ENCODE data around the gene CALML3. TPM values are rescaled to one million over a fixed set of nuclear protein-coding genes. Genes with fewer than 3 reads are reported as not detected.

CALML3 gene
- total RNA-seq, 1 experiment from 2014 or later: not detected

- Histone ChIP-seq H3K4me2 (no peak overlapping the region), H3K9me3 (ENCODE audit: insufficient read depth, low read depth) (no peaks in the 10 kb centered on the region), H3K27ac (no peak overlapping the region), H2AFZ (no peak overlapping the region), H3K4me1 (replicated peaks; ENCODE audit: insufficient read depth) (peaks cover 14% of the 10 kb centered on the region), H3K27me3 (ENCODE audit: insufficient read depth, low read depth) (no peaks in the 10 kb centered on the region), H3K79me2 (ENCODE audit: low read depth) (no peaks in the 10 kb centered on the region), H3K9me2 (ENCODE audit: insufficient read depth) (no peaks in the 10 kb centered on the region), H3K4me3 (no peak overlapping the region), H3F3A (ENCODE audit: insufficient read depth, low read depth) (no peaks in the 10 kb centered on the region), H4K20me1 (ENCODE audit: insufficient read depth) (no peaks in the 10 kb centered on the region), H3K36me3 (ENCODE audit: low read depth) (no peaks in the 10 kb centered on the region)
- CTCF ChIA-PET: no interaction called here
- POLR2A ChIA-PET (ENCODE audit: unreplicated experiment): interaction anchor here (0.6 kb wide), 2 partner anchors 39 to 43 kb away, joined by 3 to 5 read pairs; no protein-coding TSS in a partner anchor
- intact Hi-C loops (cut with micrococcal nuclease; ENCODE audit: unreplicated experiment): no loop called here
- DNase-seq: no peak
- no TSS peak for BruUV-seq (replicated peaks)
- TF ChIP-seq EZH2 (IDR thresholded peaks at IDR 0.05; ENCODE audit: low read depth) (no peak), CTCF (conservative IDR thresholded peaks at IDR 0.05) (no peak)
These were observed 15.5 kb upstream of the CALML3 start for GRCh38 chr10:5509236-5509635.

- H3K9me2 ChIP-seq (ENCODE audit: insufficient read depth): no peaks in the 10 kb centered on the region
- H3K36me3 ChIP-seq (ENCODE audit: low read depth): no peaks in the 10 kb centered on the region
- CTCF ChIA-PET: no interaction called here
- no peak for TF ChIP-seq EZH2 (IDR thresholded peaks at IDR 0.05; ENCODE audit: low read depth)
- TF ChIP-seq CTCF (conservative IDR thresholded peaks at IDR 0.05): no peak
- POLR2A ChIA-PET (ENCODE audit: unreplicated experiment): interaction anchor here (0.6 kb wide), 1 partner anchor 38 kb away, joined by 5 read pairs; no protein-coding TSS in a partner anchor
- DNase-seq: no peak
- no peak overlapping the region for H3K4me2 ChIP-seq
- H3K4me3 ChIP-seq: no peak overlapping the region
- no peaks in the 10 kb centered on the region for H3K9me3 ChIP-seq (ENCODE audit: insufficient read depth, low read depth)
- H4K20me1 ChIP-seq (ENCODE audit: insufficient read depth): no peaks in the 10 kb centered on the region
- H2AFZ ChIP-seq: no peak overlapping the region
- no peaks in the 10 kb centered on the region for H3K27me3 ChIP-seq (ENCODE audit: insufficient read depth, low read depth)
- no peaks in the 10 kb centered on the region for H3F3A ChIP-seq (ENCODE audit: insufficient read depth, low read depth)
- no TSS peak for BruUV-seq (replicated peaks)
- peaks cover 10% of the 10 kb centered on the region for H3K4me1 ChIP-seq (replicated peaks; ENCODE audit: insufficient read depth)
- no peaks in the 10 kb centered on the region for H3K79me2 ChIP-seq (ENCODE audit: low read depth)
- intact Hi-C loops (cut with micrococcal nuclease; ENCODE audit: unreplicated experiment): no loop called here
- H3K27ac ChIP-seq: no peak overlapping the region
These were observed 15.1 kb upstream of the CALML3 start for GRCh38 chr10:5509691-5510090.

- H3K36me3 ChIP-seq (ENCODE audit: low read depth): no peaks in the 10 kb centered on the region
- intact Hi-C loops (cut with micrococcal nuclease; ENCODE audit: unreplicated experiment): no loop called here
- CTCF ChIA-PET: interaction anchor here (0.6 kb wide), 1 partner anchor 14 kb away, joined by 5 read pairs; no protein-coding TSS in a partner anchor
- TF ChIP-seq CTCF (conservative IDR thresholded peaks at IDR 0.05): no peak
- no peak for TF ChIP-seq EZH2 (IDR thresholded peaks at IDR 0.05; ENCODE audit: low read depth)
- BruUV-seq (replicated peaks): no TSS peak
- no peak overlapping the region for H3K4me3 ChIP-seq
- H3K4me2 ChIP-seq: no peak overlapping the region
- H3F3A ChIP-seq (ENCODE audit: insufficient read depth, low read depth): no peaks in the 10 kb centered on the region
- peaks cover 7% of the 10 kb centered on the region for H3K4me1 ChIP-seq (replicated peaks; ENCODE audit: insufficient read depth)
- POLR2A ChIA-PET (ENCODE audit: unreplicated experiment): no interaction called here
- H3K9me3 ChIP-seq (ENCODE audit: insufficient read depth, low read depth): no peaks in the 10 kb centered on the region
- H3K79me2 ChIP-seq (ENCODE audit: low read depth): no peaks in the 10 kb centered on the region
- no peaks in the 10 kb centered on the region for H3K9me2 ChIP-seq (ENCODE audit: insufficient read depth)
- H3K27me3 ChIP-seq (ENCODE audit: insufficient read depth, low read depth): no peaks in the 10 kb centered on the region
- no peaks in the 10 kb centered on the region for H4K20me1 ChIP-seq (ENCODE audit: insufficient read depth)
- no peak for DNase-seq
- no peak overlapping the region for H2AFZ ChIP-seq
- no peak overlapping the region for H3K27ac ChIP-seq
These were observed 14.3 kb upstream of the CALML3 start for GRCh38 chr10:5510281-5511072.
